ENCODE results near the gene DCLK2.
A peak's percentile ranks its signal among the peaks of the same experiment; 100 is the strongest.
"Not testable (repeated sequence)": the region's sequence is repeated elsewhere in the genome, so short reads cannot be mapped to it uniquely, and the experiment has no call there.

The DCLK2 gene

DNA sequence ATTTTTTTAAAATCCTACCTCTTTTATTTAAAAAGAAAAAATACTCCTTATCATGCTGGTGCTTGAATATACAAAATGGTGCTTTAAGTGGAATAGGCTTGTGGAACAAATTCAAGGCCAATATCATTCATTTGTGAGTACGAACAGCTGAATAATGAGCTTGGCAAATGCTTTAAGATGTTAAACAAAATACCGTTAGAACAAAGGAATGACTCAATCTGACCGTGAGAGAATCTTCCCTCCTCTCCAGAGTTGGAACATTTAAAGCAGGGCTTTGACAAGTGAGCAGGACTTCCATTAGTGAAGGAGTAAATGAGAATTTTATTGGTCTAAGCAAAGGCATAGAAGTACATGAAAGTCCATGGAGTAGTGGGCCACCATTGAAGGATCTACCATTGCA lies 74.5 kb downstream of the DCLK2 start:
- DNase-seq (ENCODE audit: low spot score): no peak

DNA sequence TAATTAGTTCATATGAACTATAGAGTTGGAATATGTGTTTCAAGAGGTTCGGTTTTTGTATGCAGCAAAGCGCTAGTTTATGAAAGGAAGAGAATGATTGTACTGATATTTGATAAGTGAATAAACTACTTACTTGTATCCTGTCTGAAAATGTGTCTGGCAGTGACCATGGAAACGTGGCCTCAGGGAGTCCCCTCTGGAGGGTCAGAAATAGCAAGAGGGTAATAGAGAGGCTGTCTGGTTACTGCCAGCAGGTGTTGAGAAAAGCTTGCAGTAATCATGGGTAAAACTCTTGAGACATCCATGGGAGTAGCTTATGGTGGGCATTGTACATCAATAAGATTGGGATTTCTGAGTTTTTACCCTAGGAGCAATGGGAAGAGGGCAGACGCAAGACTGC lies 77.1 kb downstream of the DCLK2 start:
- DNase-seq (ENCODE audit: low spot score): no peak

DNA sequence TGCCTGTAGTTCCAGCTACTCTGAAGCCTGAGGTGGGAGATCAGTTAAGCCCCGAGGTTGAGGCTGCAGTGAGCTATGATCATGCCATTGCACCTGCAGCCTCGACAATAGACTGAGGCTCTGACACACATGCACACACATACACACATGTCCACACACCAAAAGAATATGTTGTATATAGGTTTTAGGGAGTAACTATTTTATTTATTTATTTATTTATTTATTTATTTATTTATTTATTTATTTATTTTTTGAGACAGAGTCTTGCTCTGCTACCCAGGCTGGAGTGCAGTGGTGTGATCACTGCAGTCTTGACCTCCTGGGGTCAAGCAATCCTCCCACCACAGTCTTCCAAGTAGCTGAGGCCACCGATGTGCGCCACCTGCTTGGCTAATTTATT lies 78.3 kb downstream of the DCLK2 start:
- no peak for DNase-seq (ENCODE audit: low spot score)

DNA sequence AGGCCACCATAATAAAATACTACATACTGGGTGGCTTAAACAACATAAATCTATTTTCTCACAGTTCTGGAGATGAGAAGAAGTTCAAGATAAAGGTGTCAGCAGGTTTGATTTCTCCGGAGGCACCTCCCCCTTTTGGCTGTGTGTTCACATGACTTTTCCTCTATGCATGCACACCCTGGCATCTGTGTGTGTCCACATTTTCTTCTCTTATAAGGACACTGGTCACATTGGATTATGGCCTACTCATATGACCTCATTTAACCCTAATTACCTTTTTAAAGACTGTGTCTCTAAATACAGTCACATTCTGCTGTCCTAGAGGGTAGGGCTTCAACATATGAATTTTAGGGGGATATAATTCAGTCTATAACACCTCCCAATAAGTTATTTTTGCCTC lies 79.8 kb downstream of the DCLK2 start:
- no peak for DNase-seq (ENCODE audit: low spot score)

DNA sequence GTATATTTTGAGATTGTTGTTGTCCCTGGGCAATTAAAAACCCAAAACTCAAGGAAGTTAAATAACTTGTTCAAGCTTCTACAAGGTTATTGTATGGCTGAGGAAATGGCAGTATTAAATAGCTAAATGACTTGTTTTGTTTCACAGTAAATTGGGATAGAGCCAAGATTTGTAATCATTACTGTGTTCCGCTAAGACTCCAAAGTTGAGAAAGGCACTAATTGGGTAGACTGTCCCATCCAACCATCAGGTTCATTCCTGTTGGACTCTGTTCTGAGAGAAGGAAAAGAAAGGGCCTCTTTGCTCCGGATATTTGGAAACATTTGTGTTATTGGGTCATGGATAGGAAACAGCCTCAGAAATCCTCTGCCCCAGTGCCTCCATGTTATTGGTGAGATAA lies 82.2 kb downstream of the DCLK2 start:
- peak; percentile 82 for DNase-seq (ENCODE audit: low spot score)

DNA sequence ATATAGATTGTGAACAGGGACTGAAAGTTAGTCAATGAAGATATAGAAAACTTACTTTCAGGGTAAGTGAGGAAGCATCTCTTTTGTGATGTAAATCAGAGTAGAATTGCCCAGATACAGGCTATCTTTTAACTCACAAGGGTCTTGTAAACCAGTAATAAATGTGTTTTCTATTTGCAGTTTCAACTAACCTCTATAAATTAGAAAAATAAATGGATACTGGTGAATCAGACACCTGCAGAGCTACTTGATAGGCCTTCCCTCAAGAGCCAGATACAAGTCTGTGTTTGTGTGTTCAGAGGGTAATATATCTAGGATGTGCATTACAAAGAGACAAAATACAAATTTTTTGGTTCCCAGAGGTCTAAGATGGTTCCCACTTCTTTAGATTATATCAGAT lies 82.9 kb downstream of the DCLK2 start:
- no peak for DNase-seq (ENCODE audit: low spot score)

DNA sequence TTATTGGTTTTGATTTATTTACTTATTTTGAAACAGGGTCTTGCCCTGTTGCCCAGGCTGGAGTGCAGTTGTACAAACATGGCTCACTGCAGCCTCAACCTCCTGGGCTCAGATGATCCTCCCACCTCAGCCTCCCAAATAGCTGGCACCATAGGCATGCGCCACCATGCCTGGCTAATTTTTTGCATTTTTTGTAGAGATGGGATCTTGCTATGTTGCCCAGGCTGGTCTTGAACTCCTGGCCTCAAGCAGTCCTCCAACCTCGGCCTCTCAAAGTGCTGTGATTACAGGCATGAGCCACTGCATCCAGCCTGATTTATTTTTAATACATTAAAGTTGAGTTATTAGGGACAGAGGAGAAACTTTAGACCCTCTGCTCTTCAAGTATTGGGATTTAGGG lies 83.8 kb downstream of the DCLK2 start:
- not testable (repeated sequence) for DNase-seq (ENCODE audit: low spot score)

DNA sequence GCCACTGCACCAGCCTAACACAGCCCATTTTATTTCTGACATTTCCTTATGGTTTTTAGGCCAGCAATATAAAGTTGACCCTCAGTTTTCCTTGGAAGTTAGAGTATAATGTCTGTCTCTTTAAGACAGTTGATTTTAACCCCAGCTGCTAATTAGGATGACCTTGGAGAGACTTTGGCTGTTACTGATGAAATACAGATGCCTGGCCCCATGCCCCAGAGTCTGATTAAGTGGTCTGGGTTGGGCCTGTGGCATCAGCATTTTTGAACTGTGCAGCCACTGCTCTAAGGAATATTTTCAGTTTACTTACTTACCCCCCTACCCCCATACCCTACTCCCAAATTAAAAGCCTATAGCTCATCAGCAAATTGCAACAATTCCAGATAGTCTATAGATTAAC lies 85.8 kb downstream of the DCLK2 start:
- no peak for DNase-seq (ENCODE audit: low spot score)

DNA sequence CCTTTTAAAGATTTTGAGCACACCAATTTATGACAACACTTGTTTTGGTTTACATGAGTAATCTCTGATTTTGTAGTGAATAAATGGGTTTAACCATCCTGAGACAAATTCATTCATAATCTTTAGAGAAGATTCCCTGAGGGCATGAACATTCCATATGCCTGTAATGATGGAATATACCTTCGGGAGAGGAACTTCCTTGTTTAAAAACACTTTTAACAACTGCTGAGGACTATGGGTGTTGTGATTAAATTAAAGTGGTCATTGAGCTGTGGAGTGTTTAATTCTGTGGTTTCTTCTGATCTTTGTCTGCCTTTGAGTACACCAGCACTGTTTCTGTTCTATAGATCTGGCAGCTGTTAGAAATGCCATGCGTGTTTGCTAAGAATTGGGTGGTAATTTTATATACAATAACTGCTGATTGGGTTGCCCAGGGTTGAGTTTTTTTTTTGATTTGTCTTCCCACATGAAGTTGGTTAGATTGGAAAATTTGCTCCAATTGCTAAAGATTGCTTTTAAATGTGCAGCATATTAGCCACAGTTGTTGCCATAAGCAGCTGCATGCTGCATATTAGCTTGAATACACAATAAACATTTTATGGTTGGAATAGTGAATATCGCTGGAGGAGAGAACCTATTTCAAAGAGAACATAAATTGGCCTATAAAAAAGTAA lies 86.8 kb downstream of the DCLK2 start:
- no peak for DNase-seq (ENCODE audit: low spot score)

DNA sequence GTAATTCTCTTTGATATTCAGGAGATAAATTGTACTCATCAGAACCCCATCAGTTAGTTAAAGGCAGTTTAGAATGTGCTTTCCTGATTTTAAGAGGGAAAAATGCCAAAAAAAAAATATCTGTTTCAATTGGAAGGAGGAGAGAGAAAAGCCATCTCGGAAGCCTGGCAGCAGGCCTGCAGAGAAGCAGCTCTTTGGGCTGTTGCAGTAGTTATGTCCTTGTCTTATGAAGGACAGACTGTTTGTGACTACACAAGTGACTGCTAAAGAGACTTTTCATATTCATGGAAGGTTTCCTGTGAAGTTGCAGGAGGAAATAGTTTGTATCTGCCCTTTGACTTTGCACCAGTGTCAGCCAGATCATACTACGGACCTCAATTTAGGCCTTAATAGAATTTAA lies 88.8 kb downstream of the DCLK2 start:
- no peak for DNase-seq (ENCODE audit: low spot score)

DNA sequence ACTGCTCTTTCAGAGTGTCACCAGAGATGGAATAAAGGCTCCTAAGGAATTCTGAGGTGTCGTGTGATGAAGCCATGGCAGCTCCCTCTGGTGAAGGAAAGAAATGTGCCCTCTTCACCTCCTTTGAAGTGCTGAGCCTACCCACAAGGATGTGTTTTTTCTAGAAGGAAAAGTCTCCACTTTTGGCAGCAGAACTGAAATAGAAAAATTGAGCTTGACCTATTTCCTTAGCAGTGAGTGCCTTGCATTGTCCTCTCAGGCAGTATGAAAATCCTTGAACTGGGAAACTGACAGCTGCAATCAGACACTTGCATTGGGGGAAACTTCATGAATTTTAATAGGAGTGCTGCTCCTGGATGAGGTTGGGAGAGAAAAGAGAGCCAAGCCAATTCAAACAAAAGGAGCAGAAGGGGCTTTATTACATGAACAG lies 95.2 kb downstream of the DCLK2 start:
- DNase-seq (ENCODE audit: low spot score): peak; percentile 47

DNA sequence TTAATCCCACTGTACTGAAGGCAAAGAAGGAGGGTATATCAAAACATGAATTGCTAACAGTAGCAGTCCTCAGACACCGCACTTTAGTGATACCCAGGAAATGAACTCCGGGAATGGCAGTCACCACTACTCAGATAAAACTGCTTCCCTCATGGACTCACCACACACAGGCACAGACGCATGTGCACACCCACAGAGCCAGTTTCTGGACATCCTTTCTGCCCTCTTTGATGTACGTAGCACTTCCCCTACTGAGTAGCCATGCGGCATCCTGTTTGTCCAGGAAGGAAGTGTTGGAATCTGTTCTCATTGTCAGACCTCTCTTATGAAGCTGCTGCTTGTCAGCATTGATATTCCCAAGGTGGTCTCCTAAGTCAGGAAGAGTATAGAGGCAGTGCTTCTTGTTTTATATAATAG lies 95.7 kb downstream of the DCLK2 start:
- DNase-seq (ENCODE audit: low spot score): peak; percentile 95

DNA sequence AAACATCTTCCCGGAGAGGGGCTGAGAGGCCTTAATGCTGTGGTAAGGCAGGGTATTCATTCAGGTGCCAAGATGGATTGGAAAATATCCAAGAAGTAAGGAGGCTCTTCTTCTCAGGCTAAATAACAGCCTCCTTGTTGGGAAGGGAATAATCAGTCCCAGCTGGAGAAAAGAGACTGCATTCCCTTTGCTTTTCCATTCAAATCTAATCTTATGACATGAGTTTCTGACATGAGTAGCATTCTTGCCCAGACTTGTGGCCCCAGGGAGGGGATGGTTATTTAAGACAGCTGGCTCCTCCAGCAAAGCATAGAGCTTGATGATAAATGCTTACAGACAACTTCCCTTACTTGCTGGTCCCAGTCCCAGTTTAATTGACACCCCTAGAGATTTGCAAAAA lies 98.3 kb downstream of the DCLK2 start:
- DNase-seq (ENCODE audit: low spot score): no peak

DNA sequence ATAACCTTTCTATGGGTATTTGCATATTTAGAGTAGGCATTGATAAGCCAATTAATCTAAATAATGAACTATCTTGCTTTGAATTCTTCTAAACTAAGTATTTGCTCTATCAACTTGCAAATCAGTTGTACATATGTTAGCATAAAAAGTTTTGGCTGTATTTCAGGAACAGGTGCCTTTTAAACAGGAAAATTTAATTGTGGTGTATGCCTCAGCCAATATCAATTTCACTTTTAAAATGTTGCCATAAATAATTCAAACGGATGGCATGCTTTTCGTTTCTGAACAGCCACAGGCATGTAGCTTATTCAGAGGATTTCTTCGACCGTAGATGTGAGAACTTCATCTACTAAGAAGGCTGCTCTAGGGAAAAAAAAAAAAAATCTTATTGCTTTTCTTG lies 99.9 kb downstream of the DCLK2 start:
- no peak for DNase-seq (ENCODE audit: low spot score)

DNA sequence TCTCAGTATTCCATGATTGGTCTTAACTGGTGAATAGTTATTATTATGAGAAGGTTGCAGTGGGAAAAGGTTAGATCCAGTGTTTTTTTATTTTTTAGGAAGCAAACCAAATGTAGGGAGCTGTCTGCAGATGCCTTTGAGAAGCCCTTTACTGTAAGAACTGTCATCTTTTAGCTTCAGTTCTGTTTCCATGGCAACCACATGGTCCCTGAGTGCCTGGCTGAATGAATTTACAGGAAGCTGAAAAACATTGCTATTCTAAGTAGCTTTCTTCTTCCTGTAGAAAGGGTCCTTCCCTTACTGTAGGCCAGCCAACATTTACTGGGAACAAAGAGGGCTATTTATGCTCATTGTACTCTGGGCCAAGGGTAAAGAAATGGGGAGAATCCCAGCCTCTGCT lies 103.3 kb downstream of the DCLK2 start:
- peak; percentile 70 for DNase-seq (ENCODE audit: low spot score)

DNA sequence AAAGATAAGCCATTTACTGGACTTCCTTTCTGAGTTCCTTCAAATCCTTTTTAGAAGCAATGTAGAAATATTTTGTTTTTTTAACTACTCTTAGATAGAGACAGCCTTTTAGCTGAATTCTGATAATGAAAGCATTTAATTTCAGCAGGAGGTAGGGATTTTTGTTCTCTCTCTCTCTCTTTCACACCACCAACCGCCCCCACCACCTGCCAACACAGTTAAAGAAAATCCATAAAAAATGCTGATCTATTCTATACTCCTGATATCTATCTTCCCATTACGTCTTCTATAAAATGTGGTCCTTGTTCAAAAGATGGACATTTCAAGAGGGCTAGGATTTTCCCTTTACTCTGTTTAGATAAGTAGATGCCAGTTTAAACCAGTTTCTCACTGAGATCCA lies 104.5 kb downstream of the DCLK2 start:
- no peak for DNase-seq (ENCODE audit: low spot score)

DNA sequence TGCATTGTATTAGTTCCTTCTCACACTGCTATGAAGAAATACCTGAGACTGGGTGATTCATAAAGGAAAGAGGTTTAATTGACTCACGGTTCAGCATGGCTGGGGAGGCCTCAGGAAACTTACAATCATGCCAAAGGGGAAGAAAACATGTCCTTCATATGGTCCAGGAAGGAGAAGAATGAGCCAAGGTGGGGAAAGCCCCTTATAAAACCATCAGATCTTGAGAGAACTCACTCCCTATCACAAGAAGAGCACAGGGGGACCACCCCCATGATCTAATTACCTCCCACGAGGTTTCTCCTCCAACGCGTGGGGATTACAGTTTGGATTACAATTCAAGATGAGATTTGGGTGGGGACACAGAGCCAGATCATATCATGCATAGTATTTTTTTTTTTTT lies 106.8 kb downstream of the DCLK2 start:
- DNase-seq (ENCODE audit: low spot score): not testable (repeated sequence)

DNA sequence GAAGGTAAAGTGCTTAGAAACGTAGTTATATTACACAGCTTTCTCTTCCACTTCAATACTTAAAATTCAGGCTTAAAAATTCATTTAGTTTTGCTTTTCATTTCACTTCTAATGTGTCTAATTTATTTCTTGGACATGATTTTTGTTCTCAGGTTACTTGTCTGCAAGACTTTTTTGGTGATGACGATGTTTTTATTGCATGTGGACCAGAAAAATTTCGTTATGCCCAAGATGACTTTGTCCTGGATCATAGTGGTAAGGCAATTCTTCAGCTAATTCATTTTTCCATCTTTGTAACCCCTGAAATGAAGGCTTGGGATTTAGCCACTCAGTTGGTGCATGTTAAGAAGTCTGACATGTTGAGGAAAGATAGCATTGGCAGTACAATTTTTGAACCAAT lies 114.7 kb downstream of the DCLK2 start:
- DNase-seq (ENCODE audit: low spot score): no peak

DNA sequence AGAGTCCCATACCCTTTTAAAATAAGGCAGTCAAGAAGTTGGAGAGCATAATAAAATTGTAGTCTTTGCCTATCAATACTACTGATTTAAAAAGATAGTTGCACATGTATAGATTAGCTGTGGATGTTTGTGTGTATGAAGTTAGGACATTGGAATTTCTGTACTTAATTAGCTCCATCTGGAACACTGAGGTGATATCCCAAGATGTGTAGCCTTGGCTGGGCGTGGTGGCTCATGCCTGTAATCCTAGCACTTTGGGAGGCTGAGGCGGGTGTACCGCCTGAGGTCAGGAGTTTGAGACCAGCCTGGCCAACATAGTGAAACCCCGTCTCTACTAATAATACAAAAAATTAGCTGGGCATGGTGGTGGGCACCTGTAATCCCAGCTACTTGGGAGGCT lies 119.0 kb downstream of the DCLK2 start:
- not testable (repeated sequence) for DNase-seq (ENCODE audit: low spot score)

DNA sequence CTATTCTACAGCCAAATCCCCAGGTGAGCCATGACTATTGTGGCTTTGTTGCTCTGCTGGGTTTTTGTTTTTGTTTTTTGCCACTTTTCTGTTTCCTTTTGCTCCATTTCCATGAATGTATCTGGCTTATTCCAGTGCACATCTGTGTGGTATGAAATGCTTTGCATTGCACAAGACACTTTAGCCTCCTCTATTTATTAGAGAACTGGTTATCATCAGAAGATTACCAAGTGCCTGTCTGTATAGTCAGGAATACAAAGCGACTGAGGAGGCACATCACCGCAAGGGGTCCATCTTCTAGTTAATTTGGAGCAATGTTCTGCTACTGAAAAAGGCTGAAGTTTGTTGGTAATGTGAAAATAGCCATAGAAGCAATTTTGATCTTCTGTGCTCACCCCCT lies 120.8 kb downstream of the DCLK2 start:
- DNase-seq (ENCODE audit: low spot score): no peak

DNA sequence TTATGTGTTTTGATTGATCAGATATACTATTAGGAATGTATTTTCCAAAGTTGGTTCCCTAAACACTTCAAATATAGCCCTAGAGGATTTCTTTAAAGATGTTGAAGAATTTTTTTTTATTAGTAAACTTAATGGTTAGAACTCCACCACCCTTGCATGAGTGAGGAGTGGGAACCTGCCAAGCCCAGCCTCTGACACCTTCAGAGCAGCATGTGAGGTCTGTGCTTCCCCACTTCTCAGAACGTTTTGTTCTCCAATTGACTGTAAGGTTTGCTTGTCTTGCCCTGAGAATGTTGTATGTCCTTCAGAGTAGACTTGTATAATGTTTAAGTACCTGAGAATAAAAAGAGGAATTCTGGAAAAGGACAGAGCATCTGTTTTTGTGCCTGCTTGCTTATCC lies 126.8 kb downstream of the DCLK2 start:
- no peak for DNase-seq (ENCODE audit: low spot score)

DNA sequence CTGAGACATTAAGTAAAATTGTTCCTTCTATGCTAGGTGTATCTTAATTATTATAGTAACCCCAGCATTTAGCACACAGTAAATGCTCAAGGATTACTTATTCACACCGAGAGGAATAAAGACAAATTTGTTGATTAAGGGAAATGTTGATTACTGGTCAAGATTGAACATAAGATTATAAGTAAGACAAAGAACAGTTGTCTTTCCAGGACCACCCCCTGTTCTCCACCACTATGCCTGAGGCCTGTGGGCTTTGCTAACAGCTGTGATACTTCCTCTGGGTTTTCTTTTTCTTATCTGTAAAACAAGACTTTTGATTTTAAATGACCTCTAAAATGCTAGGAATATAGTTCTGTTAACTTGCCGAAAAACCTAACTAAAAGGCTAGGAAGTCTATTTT lies 128.0 kb downstream of the DCLK2 start:
- DNase-seq (ENCODE audit: low spot score): no peak

DNA sequence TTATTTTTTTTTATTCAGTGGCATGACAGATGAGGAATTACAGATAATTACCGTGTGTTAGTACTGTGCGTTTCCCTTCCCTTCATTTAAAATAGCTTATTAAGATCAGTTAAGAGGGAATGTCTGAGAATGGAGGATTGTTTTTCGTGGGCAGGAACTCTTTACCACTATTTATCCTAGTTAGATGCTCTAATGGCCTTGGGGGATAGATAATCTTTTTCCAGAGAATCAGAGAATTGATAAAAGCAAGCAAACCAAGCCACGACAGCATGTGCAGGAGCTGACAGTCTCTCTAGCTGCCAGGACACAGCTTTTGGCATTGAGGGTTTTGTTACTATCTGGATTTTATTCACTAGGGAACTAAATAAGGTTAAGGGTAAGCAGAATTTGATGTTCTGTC lies 128.7 kb downstream of the DCLK2 start:
- no peak for DNase-seq (ENCODE audit: low spot score)

DNA sequence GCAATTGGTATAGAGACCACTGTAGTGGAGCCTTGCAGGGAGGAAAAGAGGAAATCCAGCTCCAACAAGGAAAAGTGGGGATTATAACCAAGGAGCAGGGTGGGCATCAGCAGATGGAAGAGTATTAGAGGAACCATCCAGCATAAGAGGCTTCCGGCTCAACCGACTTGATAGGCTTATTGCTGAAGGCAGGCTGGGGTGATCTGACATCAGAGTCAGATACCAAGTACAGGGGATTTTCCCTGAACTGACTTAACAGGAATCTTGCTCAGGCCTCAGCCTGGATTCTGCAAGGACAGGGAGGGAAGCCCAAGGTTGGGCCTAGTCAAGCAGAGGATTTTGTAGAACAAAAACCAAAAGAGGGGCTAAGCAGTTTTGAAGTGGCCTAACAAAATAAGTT lies 129.6 kb downstream of the DCLK2 start:
- no peak for DNase-seq (ENCODE audit: low spot score)

Data from kidney capillary endothelial cell (primary cell).